Adrenal gland (tissue), 5 donors: ENCODE measurements around the gene RPH3AL.

Source experiments
- POLR2A ChIP-seq, 2 donors: fragments of 450-650 bp; IDR thresholded peaks; one replicate each; pipeline ENCODE4 v1.6.1; 2017; ENCODE audit warnings: antibody characterized with exemption in 2 of 2, mild to moderate bottlenecking in 2 of 2, moderate library complexity in 1 of 2
- TF ChIP-seq, protein P1 (sequence below), 6 experiments: fragments of 450-650 bp in 4 of 6; fragments of 200-600 bp in 2 of 6; sonication (generic) in 1 of 6; IDR thresholded peaks; 1 replicate in 5 of 6; 2 replicates in 1 of 6; pipeline versions ENCODE4 v1.5.1 to v1.8.0; 2016 to 2021; ENCODE audit warnings: antibody characterized with exemption in 6 of 6, mild to moderate bottlenecking in 2 of 6, moderate library complexity in 1 of 6
- donor health status: DM: no; HTN: no; CAD: no.

DNA sequence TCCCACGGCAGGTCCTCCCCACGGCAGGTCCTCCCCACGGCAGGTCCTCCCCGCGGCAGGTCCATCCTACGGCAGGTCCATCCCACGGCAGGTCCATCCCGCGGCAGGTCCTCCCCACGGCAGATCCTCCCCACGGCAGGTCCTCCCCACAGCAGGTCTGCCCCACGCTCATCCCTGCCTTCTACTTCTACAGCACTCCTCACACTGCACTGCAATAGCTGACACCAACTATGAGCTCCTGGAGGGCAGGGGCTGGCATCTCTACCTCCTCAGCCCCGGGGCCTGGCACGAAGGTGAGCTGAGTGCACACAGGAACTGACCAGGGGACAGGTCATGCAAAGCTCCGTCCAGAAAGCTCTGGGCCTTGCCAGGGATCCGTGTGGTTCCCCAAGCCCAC is 45.3 kb downstream of the RPH3AL start:
- TF ChIP-seq, protein P1, sequence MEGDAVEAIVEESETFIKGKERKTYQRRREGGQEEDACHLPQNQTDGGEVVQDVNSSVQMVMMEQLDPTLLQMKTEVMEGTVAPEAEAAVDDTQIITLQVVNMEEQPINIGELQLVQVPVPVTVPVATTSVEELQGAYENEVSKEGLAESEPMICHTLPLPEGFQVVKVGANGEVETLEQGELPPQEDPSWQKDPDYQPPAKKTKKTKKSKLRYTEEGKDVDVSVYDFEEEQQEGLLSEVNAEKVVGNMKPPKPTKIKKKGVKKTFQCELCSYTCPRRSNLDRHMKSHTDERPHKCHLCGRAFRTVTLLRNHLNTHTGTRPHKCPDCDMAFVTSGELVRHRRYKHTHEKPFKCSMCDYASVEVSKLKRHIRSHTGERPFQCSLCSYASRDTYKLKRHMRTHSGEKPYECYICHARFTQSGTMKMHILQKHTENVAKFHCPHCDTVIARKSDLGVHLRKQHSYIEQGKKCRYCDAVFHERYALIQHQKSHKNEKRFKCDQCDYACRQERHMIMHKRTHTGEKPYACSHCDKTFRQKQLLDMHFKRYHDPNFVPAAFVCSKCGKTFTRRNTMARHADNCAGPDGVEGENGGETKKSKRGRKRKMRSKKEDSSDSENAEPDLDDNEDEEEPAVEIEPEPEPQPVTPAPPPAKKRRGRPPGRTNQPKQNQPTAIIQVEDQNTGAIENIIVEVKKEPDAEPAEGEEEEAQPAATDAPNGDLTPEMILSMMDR (IDR thresholded peaks at IDR 0.05), result no peak
- TF ChIP-seq POLR2A (IDR thresholded peaks at IDR 0.05), result no peak
